Stimulated activated CD4-positive, alpha-beta T cell treated with anti-CD3 and anti-CD28 coated beads, Interleukin-1b, Interleukin-23, amount 100 ng/mL, for 24 hours (primary cell): ENCODE results near the gene BAG1.

Experiments
- DNase-seq, 4 experiments: peaks; one replicate each; pipeline ENCODE4 v3.0.0-alpha.2; 2020; ENCODE audit warnings: low read depth in 4 of 4, low spot score in 1 of 4

Gene BAG1

DNA sequence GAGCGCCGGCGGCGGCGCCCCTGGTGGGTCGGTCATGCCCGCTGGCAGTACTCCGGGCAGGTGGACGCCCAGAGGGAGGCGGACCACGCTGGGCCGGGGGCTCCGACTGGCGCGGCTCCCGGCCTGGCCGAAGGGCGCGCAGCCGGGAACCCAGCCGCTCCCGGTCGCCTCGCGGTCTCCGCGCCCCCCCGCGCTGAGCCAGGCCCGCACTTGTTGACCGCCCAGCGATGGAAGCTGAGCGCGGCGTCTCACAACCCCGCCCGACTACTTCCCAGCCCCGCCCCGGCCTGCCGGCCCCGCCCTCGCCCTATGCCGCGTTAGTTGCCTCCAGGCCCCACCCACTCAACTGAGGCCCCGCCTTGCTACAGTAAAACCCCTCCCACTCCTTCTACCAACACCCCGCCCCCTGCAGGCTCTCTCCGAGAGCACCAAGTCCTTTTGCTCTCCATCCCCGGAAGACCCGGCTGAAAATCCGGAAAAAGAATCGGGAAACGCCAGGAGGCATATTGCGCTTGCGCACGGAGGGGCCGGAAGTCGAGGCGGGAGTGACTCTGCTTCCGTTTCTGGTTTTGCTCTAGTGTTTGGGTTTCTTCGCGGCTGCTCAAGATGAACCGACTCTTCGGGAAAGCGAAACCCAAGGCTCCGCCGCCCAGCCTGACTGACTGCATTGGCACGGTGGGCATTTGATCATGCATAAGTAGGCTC lies at the start of gene BAG1, which contains the start of gene CHMP5:
Gene BAG1, minus strand, starts transcription at position 236 of the 705 bp plus-strand sequence.
Gene CHMP5, plus strand, starts transcription at position 577 of the 705 bp plus-strand sequence. Its CDS starts 30 bp downstream, at position 607.
- peak; percentile 98 to 100 (median 99) for DNase-seq

DNA sequence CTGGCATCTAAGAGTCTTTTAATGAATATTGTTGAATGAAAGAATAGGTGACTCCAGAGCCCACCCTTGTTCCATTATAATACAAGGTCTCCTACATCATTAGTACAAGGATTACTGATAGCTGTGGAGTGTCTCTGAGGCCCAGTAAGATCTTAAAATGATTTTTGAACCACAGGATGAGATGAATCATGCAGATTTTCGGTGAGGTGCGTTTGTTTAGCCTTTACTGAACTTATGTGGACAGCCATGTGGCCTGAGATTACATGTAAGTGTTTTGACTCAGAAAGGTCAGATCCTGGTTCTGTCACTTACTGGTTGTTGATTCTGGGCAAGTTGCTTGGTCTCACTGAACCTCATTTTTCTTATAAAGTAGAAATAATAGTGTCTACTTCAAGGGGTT lies 47.4 kb upstream of the BAG1 start:
- no peak for DNase-seq

DNA sequence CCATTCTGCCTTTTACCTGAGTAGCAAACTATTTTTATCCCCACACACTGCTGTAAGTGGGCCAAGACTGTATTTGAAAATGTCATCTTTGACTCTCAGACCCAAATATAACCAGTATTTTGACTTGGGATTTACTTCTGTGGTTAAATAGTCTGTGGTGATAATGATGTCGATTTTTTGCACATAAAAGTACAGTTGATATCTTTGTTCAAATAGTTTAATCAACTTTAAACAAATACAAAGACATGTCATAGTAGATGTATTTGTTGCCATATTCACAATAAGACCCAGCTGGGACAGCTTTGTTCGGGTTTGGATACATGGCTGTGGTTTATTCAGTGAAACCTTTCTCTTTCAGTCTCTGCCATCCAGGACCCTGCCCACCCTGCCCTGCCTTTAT lies 46.2 kb upstream of the BAG1 start:
- DNase-seq, result no peak

DNA sequence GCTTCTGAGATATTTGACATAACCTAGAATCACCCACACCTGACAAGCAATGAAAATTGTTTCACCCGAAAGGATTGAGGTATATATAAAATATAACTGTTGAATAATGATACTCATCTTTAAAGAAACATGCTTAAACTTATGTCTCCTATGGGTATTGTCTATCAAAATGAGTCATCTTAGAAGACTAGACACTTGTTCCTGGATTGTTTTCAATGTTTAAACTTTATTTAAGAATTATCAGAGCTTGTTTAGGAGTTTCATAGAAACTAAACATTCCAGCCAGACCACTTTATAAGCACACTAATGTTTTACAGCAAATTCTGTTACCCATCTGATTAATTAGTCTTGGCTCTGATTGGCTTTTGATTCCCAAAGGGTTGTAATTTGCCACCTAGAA lies 45.4 kb upstream of the BAG1 start:
- no peak for DNase-seq

DNA sequence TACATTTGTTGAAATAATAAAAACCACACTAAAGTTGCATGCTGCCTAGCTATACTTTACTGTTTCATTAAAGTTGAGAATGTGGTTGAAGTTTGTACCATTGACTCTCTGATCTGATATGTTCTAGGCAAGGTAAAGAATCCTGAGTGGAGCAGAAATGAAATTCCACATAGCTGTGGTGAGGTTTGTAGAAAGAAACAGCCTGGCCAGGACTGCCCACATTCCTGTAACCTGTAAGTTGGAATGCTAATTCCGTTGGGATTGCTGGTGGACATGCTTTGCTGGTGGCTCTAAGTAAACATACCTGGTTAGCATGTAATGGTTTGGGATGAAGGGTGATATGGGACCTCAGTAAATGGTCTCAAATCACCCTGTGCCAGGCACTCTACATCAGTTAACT lies 42.6 kb upstream of the BAG1 start:
- DNase-seq, result no peak

DNA sequence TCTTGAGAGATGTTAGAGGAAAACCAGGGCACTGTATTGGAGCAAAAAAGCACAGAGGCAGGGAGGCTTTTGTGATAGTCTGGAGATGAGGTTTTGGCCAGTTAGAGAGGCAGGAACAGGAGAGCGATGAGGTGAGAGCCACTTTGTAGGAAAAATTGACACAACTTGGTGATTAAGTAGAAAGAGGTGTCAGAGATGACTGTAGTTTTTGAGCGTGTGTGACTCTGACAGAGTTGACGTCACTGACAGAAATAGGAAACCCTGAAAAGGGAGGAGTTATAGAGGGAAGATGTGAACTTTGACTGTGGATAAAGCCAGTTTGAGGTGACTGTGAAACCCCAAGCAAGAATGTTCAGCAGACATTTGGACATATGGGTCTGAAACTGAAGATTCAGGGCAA lies 41.5 kb upstream of the BAG1 start:
- DNase-seq, result no peak

DNA sequence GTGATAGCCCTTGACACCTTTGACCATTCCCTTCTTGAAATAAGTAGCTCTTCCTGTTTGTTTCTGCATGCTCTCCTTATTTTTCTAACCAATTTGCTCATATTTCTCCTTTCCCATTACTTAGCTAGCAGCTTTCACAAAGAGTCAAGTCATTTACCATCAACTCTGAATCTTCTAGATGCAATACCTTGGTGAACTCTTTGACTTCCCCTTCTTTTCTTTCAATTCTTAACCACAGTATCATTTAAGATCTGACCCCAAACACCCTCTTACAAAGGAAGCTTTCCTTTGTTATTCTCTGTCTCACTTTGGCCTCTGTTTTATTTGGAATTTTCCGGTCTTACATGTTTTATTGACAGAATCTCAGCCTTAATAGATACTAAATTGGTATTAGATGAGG lies 39.9 kb upstream of the BAG1 start:
- no peak for DNase-seq

DNA sequence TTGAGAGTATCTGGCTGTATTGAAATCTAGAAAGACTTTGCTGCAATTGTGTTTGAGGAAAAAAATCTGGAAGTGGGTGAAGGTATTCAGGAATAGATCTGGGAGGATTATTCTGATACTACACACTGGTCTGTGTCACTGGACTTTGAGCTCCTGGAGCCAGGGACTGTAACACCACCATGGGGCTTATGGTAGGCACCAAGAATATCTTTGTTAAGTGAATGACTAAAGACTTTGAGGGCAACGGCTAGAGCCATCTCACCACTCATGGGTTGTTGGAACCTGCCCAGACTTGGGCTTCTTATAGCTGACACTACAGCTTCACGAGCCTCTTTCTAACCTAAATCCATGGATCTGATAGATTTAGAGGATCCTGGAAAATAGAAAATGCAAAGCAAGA lies 36.0 kb upstream of the BAG1 start:
- no peak for DNase-seq

DNA sequence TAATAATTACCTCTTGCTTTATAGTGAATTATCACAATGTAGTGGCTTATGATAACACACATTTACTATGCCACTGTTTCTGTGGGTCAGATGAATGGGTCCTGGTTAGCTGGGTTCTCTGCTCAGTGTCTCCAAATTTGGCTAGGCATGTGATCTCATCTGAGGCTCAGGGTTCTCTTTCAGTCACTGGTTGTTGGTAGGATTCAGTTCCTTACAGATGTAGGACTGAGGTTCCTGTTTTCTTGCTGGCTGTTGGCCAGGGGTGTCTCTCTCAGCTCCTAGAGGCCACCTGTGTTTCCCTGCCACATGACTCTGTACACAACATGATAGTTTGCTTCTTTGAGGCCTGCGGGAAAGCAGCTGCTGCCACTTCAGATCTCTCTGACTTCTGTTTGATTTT lies 32.9 kb upstream of the BAG1 start:
- DNase-seq, result no peak

DNA sequence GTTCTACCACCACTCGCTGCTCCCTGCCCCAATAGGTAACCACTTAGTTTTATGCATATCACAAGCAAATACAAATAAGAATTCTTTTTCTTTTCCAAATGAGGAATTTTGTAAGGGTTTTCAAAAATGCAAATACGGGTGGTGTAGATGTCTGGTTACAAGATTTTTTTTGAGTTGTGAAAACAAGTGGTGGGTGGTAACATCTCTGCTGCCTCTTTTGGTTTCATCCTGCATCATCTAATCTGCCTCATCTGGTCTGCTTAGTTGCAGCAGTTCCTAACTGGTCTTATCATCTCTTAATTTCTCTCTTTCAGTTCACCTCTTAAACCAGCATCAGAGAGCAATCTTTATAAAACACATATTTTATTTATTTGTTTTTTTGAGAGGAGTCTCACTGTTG lies 31.1 kb upstream of the BAG1 start:
- no peak for DNase-seq

DNA sequence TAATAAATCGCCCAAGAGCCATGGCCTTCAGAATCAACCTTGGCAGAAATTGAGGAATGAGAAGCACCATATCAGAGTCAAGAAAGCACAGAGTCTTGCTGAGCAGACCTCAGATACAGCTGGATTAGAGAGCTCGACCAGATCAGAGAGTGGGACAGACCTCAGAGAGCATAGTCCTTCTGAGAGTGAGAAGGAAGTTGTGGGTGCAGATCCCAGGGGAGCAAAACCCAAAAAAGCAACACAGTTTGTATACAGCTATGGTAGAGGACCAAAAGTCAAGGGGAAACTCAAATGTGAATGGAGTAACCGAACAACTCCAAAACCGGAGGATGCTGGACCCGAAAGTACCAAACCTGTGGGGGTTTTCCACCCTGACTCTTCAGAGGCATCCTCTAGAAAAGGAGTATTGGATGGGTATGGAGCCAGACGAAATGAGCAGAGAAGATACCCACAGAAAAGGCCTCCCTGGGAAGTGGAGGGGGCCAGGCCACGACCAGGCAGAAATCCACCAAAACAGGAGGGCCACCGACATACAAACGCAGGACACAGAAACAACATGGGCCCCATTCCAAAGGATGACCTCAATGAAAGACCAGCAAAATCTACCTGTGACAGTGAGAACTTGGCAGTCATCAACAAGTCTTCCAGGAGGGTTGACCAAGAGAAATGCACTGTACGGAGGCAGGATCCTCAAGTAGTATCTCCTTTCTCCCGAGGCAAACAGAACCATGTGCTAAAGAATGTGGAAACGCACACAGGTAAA lies 30.3 kb upstream of the BAG1 start:
- no peak for DNase-seq

DNA sequence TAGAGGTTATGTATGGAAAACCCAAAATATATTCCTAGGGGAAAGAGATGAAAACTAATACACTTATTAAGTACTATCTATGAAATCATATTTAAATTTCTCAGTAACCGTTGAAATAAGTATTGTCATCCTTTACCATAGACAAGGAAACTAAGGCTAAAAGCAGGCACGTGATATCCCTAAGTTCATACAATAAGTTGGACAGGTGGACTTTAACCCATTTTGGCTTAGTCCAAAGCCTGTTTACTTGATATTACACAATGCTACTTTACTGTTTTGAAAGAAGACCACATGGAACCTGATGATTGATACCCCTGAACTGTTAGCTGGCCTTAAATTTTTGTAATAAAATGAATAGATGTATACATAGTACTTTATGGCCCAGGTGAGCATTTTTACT lies 29.3 kb upstream of the BAG1 start:
- DNase-seq, result no peak

DNA sequence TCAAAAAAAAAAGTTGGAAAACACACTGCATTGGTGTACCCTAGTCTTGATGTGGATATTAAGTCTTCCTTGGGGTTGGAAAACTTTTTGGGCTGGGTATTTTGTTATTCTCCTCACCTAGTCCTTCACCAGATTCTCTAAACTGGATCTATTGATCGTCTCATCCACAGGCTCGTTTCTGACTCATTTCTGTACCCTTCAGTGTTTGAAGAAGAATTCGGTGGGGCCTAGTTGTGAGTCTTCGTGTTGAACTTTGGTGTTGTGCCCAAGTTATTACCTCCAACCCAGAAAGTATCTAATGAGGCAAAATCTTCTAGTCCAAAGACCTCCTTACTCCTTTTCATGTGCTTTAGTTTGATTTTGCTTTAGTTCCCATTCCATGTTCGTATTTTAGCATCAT lies 27.4 kb upstream of the BAG1 start:
- DNase-seq, result no peak

DNA sequence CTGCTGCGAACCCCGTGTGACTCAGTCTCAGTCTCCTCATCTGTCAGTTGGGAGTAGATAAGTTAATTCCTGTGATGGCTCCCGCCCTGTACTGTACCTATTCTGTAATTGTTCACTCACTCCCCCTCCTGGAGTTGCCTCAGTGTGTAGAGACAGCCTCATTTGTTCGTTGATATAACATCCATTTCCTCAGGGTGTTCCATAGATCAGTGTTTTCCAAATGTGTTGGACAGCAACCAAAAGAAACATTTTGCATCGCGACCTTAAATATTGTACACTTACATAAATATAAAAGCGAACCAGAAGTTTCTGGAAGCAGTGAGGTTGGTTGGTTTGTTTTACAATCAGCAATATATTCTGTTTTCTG lies 26.5 kb upstream of the BAG1 start:
- DNase-seq, result no peak

DNA sequence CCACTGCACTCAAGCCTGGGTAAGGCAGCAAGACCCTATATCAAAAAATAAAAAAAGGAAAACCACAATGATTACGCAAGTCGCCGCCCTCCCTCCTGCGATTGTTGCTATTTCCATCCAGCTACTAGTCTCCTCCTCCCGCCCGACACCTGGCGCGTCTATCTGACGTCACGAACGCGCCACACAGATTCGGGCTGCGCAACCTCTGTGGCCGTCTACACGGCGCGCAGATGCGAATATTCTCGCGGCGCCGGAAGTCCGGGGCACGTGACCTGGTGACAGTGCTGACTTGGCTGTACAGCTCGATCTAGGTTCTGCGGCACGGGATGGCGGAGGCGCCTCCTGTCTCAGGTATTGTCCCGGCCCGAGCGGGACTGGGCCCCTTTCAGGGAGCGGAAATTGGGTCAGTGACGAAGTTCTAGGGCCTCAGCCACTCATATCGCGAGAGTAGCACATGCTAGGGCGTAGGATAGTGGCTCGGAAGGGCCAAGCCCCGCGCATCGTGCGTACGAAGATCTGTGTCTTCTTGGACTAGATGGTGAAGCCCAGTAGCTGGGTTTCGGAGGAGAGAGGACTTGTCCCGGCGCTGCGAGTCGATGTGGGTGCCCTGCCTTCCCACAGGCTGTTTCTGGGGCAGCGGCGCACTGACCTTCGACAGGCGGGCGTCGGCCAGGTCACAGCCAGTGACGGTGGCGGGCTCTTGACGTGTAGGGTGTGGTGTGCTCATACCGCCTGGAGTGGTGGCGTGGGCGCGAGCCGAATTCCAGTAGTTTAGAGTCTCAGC lies 25.9 kb upstream of the BAG1 start, which contains the start of gene NFX1:
Gene NFX1, plus strand, starts transcription at position 270 of the 784 bp plus-strand sequence. Its CDS starts 57 bp downstream, at position 327.
- DNase-seq, result peak; percentile 84 to 96 (median 95)

DNA sequence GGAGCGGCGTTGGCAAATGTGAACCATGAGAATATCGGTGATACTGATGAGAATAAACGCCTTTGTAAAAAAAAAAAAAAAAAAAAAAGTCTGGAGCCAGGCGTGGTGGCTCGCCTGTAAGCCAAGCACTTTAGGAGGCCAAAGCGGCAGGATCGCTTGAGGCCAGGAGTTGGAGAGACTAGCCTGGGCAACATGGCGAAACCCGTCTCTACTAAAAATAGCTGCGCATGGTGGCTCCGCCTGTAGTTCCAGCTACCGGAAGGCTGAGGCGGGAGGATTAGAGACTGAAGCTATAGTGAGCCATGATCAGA lies 25.4 kb upstream of the BAG1 start:
- DNase-seq, result no peak

DNA sequence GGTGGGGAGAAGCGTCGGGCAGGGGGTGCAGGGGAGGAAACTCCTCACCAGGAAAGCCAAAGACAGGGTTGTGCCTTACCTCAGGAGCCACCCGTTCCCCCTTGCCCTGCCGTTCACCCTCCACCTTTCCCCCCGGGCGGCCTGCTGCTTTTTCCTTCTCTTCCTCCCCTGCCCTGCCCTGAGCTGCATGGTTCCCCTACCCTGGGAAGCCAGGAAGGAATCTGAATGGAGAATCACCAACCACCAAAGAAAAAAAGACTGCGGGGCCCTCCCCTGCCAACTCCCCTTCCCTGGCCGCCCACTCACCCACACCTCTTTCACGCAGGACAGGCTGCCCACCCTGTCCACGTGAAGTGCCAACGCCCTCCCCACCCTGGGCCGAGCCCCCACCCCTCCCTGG lies 25.0 kb upstream of the BAG1 start:
- DNase-seq, result no peak

DNA sequence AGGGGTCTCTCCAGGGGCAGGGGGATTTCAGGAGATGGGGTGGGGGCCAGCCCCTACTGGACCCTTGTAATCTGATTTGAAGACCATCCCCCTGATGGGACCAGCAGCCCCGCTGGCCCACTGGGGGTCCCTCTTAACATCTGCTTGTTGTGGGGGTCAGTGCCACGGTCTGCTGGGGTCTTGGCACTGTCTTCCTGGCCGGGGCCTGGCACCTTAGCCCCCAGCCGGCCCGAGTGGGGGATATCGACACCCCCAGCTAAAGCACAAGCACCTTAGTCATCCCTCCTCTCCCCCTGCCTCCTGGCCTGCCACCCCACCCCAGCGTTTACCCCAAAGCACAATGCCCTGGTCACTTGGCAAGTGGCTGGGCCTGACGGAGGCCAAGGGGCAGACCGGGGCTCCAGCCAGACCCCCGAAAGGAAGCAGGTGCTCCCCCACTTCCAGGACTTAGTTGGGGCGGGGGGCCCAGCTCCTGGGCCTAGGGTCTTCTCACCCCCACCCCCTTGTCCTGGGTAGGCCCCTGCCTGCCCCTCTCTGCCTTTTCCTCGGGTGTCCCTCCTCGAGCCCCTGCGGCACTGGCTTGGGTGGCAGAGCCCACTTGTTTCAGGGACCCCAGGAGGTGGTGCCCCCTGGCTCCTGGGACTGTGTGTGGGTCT lies 24.4 kb upstream of the BAG1 start:
- no peak for DNase-seq

DNA sequence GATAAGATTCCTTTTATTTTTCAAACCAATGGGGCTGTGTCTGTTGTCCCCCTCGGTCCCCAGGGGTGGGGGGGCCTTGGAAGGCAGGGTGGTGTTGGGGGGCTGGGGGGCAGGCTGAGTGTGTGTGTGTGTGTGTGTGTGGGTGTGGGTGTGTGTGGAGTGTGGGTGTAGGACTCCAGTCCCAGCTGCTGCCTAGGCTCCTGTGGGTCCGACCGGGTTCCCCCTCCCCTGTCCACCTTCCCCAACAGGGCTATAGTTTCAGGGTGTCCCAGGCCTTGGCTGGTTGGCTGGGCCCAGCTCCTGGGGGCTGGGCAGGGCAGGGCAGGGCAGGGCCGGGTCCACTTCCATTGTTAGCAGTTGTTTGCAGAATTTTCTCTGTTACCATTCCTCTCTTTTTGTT lies 23.7 kb upstream of the BAG1 start:
- DNase-seq, result no peak

DNA sequence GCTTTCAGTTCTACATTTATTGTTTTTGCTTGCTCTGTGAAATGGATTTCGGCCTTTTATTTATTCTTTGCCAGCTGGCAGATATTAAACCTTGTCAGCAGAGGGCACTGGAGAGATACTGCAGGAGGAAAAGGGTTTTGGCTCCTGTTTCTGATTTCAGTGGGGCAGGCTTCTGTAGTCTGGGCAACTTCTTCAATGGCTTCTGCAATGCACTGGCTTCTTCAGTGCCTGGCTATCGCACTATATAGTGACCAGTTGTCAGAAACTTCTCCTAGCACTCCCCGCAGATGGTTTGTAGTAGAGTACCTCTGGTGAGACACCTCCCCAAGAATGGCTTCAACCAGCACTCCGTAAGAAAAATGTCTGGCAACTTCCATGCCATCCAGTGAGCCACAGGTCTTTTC lies 22.6 kb upstream of the BAG1 start:
- peak in 1 of 4 experiments; percentile 26 for DNase-seq

DNA sequence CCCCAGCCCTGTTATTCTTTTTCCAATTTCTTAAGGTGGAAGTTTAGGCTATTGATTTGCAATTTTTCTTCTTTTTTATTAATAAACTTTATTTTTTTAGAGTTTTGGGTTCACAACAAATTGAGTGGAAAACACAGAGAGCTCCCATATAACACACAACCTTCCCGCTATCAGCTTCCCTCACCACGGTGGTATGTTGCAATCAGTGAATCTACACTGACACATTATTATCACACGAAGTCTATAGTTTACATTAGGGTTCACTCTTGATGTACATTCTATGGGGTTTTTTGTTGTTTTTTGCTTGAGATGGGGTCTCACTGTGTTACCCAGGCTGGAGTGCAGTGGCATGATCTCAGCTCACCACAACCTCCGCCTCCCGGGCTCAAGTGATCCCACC lies 21.0 kb upstream of the BAG1 start:
- no peak for DNase-seq

DNA sequence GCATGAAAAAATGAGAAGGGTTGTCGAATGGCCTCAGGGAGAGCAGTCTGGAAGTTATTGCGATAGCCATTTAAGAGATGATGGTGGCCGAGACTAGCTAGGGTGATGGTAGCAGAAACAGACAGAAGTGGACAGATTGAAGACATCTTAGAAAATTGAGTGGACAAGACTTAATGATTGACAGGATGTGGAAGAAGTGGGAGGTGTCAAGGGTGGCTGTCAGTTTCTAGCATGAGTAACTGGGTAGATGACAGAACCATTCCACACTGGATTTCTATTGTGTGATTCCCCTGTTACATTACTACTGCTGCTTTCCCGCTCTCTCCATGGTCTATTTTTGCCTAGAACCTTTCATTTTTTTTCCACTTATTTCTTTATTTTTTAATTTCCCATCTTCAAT lies 13.0 kb upstream of the BAG1 start:
- DNase-seq, result no peak
